Right ventricle myocardium inferior (tissue), 1 donor: ENCODE measurements around the gene RNLS. TPM values are rescaled to one million over a fixed set of nuclear protein-coding genes. Genes with fewer than 3 reads are reported as not detected.
A peak's percentile ranks its signal among the peaks of the same experiment; 100 is the strongest.

Source experiments
- ATAC-seq: fragments of 200-7000 bp; cut with Tn5 transposase; one replicate; pipeline ENCODE4 v1.9.1; 2020; ENCODE audit warnings: mild to moderate bottlenecking, moderate library complexity
- DNase-seq: peaks from one replicate; pipeline ENCODE4 v3.0.0; 2021; ENCODE audit errors: missing footprints
- intact Hi-C: fragments of 100-400 bp; cut with DNase I; formaldehyde crosslinking; loops from one replicate; pipeline ENCODE4 v1.11.0; 2022
- long read RNA-seq: library from polyadenylated mRNA; unstranded; transcript quantifications from one replicate; pipeline ENCODE4 v2.0.0, GENCODE V29; 2021
- total RNA-seq: library from RNA; stranded (reverse); fragmentation: NEBNext Ultra II Directional; extraction: Animal tissue kit (Norgen Biotek cat#: 25700); gene quantifications from one replicate; pipeline ENCODE4 v1.2.1, GENCODE V29; 2021
- donor health status: DM: no; HTN: yes; CAD: no; lungs with severe emphysema.

RNLS gene
- total RNA-seq = 20.6 TPM
- long read RNA-seq = 0 reads

GRCh38 chr10:88582806-88583583 is at the start of gene RNLS:
TSS of gene RNLS (minus strand) at chr10:88583318.
- ATAC-seq (peak; percentile 97), DNase-seq (peak; percentile 91)
- intact Hi-C loops = loop anchor here (2.0 kb wide), 1 partner anchor 228 kb away; no protein-coding TSS in a partner anchor

DNA sequence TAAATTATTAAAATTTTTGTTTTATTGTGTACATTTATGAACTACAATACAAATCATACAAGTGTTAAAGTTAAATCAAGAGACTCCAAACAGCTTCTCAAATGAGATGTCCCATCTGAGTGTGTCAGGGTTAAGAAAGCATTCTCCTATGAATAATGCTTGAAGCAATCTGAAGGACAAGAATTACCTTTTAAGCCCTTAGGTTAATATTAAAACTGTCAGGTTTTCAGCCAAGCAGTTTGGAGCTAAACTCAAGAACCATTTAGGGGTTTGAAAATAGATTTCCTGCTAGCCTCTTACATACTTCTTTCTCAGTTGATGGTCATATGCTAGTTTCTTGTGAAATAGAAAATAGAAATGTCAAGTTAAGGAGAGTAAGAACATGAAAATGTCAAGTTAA is 41.7 kb upstream of the RNLS start:
- DNase-seq = no peak
- ATAC-seq = no peak
- intact Hi-C loops = no loop called here

- DNase-seq = no peak
- ATAC-seq = no peak
- intact Hi-C loops = no loop called here
These were observed 40.7 kb upstream of the RNLS start for GRCh38 chr10:88623835-88624234.

GRCh38 chr10:88620441-88620840 is 37.3 kb upstream of the RNLS start:
- ATAC-seq = no peak
- intact Hi-C loops = no loop called here
- no peak for DNase-seq

DNA sequence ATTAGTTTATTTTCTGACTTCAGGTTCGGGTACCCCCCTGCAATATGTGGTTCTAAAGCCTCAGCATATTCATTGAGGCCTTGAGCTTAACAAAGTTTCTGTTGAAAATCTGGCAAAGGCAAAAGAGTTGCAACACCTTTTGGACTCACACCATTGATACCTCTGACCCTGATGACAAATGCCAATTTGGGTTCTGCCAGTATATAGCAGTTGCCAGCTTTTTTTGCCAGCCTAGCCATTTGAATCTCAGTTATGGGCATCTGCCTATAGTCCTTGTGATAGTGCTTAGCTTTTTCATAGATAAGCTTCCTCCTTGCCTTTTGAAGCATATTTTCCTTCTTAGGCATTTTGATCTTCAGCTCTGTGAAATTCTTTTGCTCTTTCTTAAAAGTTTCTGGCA is 35.4 kb upstream of the RNLS start:
- ATAC-seq (no peak), DNase-seq (no peak)
- intact Hi-C loops = no loop called here

GRCh38 chr10:88617772-88618300 is 34.7 kb upstream of the RNLS start:
- intact Hi-C loops = no loop called here
- ATAC-seq = no peak
- DNase-seq = no peak

- DNase-seq (peak; percentile 60), ATAC-seq (peak; percentile 87)
- intact Hi-C loops = no loop called here
These were observed 33.3 kb upstream of the RNLS start for GRCh38 chr10:88616250-88616977.

DNA sequence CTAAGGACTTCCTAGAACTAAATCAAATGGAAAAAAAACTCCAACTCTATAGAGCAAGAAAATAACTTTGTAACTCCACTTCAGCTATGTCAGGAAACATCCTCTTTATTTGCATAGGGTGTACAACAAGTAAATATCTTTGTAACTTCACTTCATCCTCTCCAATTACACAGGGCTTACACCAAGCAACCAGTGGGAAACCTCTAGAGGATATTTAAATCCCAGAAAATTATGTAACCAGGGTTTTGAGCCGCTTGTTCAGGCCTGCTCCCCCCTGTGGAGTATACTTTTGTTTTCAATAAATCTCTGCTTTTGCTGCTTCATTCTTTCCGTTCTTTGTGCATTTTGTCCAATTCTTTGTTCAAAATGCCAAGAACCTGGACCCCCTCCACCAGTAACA is 25.7 kb upstream of the RNLS start:
- no peak for ATAC-seq
- DNase-seq = no peak
- intact Hi-C loops = no loop called here

DNA sequence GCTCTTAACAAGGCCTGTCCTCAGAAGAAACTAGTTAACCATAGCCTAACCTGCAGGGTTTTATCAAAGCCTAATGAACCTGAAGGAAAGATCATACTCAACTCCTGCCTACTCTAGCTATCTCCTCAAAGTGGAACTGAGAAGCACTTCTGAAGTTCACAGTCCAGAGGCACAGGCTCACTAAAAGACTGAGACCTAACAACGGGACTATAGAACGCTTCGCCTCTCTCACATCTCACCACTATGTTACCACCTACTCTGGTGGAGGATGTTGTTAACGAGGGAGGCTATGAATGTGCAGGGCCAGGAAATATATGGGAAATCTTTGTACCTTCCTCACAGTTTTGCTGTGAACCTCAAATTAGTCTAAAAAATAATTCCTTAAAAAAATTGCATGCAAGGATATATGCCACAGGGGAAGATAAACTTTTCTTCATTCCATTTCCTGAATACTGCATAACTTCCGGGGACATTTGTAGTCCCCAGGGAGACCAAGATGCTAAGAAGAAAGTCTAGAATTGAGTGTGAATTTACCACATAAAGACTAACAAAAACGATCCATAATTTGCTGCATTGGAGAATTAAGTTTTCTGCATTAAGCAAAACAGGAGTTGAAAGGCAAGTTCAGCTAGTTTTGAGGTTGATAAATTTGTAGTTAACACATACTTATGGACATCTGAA is 25.1 kb upstream of the RNLS start:
- ATAC-seq (no peak), DNase-seq (no peak)
- intact Hi-C loops = no loop called here

GRCh38 chr10:88598055-88598454 is 14.9 kb upstream of the RNLS start:
- DNase-seq (no peak), ATAC-seq (no peak)
- intact Hi-C loops = no loop called here

DNA sequence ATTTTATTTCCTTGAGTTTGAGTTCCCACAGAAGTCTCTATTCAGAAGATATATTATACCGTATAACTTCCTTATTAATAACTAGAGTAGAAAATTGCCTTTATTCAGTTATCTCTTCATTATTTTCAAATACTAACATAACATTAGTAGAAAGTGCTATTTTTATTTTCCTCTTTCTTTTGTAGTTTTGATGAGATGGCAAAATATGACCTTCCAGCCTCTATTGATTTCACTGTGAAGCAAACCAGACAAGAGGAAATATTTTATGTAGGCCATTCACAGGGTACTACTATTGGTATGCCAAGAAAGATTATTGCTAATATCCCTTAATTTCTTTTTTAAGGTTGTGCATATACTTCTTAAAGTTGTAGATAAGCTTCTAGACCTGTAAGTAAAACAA is 11.4 kb upstream of the RNLS start:
- DNase-seq (no peak), ATAC-seq (no peak)
- intact Hi-C loops = no loop called here

- intact Hi-C loops = no loop called here
- DNase-seq (no peak), ATAC-seq (no peak)
These were observed 9.8 kb upstream of the RNLS start for GRCh38 chr10:88592906-88593305.

DNA sequence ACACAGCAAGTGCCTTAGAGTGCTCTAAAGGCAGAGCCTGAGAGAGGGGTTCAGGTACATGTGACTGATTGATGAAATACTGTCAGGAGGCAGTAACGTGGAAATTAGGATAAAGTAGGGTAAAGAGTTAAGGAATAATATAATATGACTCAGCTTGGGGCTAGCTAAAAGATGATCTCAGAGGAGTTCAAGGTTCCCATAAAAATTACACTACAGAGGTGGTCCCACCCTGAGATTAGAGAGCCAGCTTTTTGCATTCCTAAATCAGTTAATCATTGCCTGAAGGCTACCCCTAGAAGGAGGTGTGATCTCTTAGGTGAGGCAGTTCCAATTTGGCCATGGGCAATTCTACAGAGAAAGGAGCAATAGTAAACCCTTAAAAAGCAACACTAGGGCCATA is 9.3 kb upstream of the RNLS start:
- DNase-seq (no peak), ATAC-seq (no peak)
- intact Hi-C loops = no loop called here

GRCh38 chr10:88586462-88586861 is 3.3 kb upstream of the RNLS start, which contains the start of gene LIPJ:
TSS of gene LIPJ (plus strand) at chr10:88586762. CDS start at chr10:88590688, 3,926 bp downstream.
- no peak for DNase-seq
- ATAC-seq = no peak
- intact Hi-C loops = no loop called here

- no peak for DNase-seq
- no peak for ATAC-seq
- intact Hi-C loops = loop anchor here (2.0 kb wide), 1 partner anchor 227 kb away; no protein-coding TSS in a partner anchor
These were observed 453 bp upstream of the RNLS start for GRCh38 chr10:88583584-88583957.

- intact Hi-C loops = loop anchor here (2.0 kb wide), 1 partner anchor 228 kb away; no protein-coding TSS in a partner anchor
- DNase-seq (no peak), ATAC-seq (no peak)
These were observed 710 bp downstream of the RNLS start for GRCh38 chr10:88582411-88582805.

GRCh38 chr10:88565072-88565471 is 18.0 kb downstream of the RNLS start:
- no peak for DNase-seq
- intact Hi-C loops = no loop called here
- no peak for ATAC-seq

DNA sequence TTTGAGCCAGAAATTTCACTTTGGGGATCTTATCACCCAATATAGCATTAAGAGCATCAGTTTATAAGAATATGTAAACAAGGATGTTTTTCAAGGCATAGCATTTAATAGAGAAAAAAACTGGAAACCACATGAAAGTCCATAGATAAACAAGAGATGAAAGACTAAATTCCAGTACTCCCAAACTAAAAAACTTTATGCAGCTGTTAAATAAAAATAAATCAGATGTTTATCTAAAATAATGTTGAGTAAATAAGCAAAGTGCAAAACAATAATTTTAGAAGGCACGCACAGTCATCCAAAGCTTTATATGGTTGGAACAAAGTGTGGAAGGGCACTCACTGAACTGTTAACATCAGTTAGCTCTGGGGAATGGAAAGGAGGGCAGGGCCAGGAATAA is 21.0 kb downstream of the RNLS start:
- DNase-seq (no peak), ATAC-seq (no peak)
- intact Hi-C loops = no loop called here

GRCh38 chr10:88557658-88558057 is 25.5 kb downstream of the RNLS start:
- no peak for ATAC-seq
- intact Hi-C loops = no loop called here

More at GRCh38 chr10:88557658-88558057, 25.5 kb downstream of the RNLS start:
- DNase-seq = no peak
